HK-2 (cell line): Measurements from ENCODE around the gene PBRM1.

Source experiments
- DNase-seq: peaks from one replicate; pipeline ENCODE4 v3.0.0-alpha.2; 2018; ENCODE audit not compliant: unreplicated experiment

Gene PBRM1

GRCh38 chr3:52524752-52525679, 160.7 kb downstream of the PBRM1 start:
- DNase-seq = no peak

- no peak for DNase-seq
Measured at GRCh38 chr3:52524258-52524751, 161.4 kb downstream of the PBRM1 start.

- DNase-seq = no peak
Measured at GRCh38 chr3:52523386-52524257, 162.1 kb downstream of the PBRM1 start.

DNA sequence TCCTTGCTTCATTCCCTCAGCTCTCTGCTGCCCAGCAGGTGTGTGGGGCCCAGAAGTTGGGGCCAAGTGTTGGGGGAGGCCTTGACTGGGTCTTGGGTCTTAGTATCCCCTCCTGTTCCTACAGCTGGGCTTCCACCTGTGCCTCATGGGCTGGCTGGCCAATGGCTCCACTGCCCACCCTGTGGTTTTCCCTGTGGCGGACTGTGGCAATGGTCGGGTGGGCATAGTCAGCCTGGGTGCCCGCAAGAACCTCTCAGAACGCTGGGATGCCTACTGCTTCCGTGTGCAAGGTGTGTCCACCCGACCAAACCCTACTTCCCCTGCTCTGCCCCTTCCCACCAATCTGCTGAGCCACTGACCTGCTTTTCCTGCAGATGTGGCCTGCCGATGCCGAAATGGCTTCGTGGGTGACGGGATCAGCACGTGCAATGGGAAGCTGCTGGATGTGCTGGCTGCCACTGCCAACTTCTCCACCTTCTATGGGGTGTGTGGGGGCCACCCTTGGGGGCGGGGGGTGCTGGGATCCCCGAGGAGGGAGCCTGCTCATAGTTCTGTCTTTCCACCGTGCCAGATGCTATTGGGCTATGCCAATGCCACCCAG, 163.0 kb downstream of the PBRM1 start:
- no peak for DNase-seq

DNA sequence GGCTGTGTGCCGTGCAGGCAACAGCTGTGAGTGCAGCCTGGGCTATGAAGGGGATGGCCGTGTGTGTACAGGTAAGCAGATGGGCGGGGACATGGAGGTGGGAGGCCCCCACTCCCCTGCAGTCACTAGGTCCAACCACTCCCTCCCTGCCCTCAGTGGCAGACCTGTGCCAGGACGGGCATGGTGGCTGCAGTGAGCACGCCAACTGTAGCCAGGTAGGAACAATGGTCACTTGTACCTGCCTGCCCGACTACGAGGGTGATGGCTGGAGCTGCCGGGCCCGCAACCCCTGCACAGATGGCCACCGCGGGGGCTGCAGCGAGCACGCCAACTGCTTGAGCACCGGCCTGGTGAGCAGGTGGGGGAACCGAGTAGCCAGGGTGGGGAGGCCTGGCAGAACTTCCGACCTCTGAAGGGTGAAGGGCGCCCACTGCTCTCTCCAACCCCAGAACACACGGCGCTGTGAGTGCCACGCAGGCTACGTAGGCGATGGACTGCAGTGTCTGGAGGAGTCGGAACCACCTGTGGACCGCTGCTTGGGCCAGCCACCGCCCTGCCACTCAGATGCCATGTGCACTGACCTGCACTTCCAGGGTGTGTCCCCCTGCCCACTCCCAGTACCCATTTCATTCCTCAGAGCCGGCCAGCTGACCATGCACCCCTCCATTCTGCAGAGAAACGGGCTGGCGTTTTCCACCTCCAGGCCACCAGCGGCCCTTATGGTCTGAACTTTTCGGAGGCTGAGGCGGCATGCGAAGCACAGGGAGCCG, 163.6 kb downstream of the PBRM1 start:
- no peak for DNase-seq

- DNase-seq = no peak
Measured at GRCh38 chr3:52521488-52521824, 164.3 kb downstream of the PBRM1 start.

- no peak for DNase-seq
Measured at GRCh38 chr3:52520716-52521487, 164.8 kb downstream of the PBRM1 start.

GRCh38 chr3:52520141-52520667, 165.5 kb downstream of the PBRM1 start:
- DNase-seq = no peak

GRCh38 chr3:52519445-52520140, 166.1 kb downstream of the PBRM1 start:
- DNase-seq = no peak

DNA sequence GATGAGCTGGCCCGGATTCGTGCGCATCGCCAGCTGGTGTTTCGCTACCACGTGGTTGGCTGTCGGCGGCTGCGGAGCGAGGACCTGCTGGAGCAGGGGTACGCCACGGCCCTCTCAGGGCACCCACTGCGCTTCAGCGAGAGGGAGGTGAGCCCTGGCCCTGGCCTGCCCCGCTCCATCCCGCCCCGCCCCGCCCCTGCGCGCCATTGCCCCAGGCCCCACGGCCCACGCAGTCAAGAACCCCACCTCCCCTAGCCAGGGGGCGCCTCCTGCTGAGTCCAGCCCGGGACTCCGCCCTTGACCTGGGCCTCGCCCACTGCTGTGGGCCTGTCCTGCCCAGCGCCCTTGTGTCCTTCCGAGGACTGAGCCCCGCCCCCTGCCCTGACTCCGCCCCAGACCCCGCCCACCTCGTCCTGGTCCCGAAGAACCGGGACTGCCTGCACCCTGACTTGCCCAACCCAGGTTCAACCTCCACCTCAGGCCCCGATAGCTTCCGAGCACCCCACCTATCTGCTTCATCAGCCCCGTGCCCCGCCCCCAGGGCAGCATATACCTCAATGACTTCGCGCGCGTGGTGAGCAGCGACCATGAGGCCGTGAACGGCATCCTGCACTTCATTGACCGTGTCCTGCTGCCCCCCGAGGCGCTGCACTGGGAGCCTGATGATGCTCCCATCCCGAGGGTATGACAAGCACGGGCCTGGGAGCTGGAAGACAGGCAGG, 166.8 kb downstream of the PBRM1 start:
- peak; percentile 26 for DNase-seq

GRCh38 chr3:52517796-52518722, 167.7 kb downstream of the PBRM1 start:
- no peak for DNase-seq

GRCh38 chr3:52516509-52517195, 169.1 kb downstream of the PBRM1 start:
- no peak for DNase-seq

GRCh38 chr3:52515192-52515591, 170.5 kb downstream of the PBRM1 start:
- DNase-seq = no peak

- no peak for DNase-seq
Measured at GRCh38 chr3:52514576-52514975, 171.1 kb downstream of the PBRM1 start.

- DNase-seq = no peak
Measured at GRCh38 chr3:52513281-52513680, 172.4 kb downstream of the PBRM1 start.

DNA sequence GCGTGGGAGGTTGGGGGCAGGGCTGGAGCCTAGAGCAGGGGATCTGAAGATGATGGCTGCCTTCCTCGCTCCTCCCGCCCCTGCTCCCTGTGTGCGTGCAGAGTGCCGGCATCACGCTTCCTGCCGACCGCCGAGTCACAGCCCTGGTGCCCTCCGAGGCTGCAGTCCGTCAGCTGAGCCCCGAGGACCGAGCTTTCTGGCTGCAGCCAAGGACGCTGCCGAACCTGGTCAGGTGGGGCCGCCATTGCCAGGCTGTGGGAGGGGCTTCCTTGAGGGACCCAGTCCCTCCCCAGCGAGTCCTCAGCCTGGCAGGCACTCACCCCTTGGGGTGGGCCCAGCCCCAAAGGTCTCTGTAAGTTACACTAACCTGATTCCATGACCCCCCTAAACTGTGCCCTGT, 173.0 kb downstream of the PBRM1 start:
- no peak for DNase-seq

GRCh38 chr3:52512105-52512504, 173.6 kb downstream of the PBRM1 start:
- DNase-seq = no peak
